H9 (cell line): Measurements from ENCODE around the gene HMCN1. TPM values are rescaled to one million over a fixed set of nuclear protein-coding genes. Genes with fewer than 3 reads are reported as not detected.

ENCODE experiments used
- DNase-seq: peaks from one replicate; pipeline ENCODE4 v3.0.0-alpha.2; 2017
- H2AFZ ChIP-seq: one replicate; pipeline ENCODE4 v1.6.1; 2013; ENCODE audit warnings: mild to moderate bottlenecking, low read length, control low read depth, moderate library complexity
- H2AK5ac ChIP-seq: 2 replicates; pipeline ENCODE4 v1.6.1; 2013; ENCODE audit warnings: low read length, control low read depth, mixed read lengths; ENCODE audit not compliant: insufficient read length
- H2BK120ac ChIP-seq: one replicate; pipeline ENCODE4 v1.6.1; 2013; ENCODE audit warnings: low read depth, mild to moderate bottlenecking, low read length, control low read depth, inconsistent platforms; ENCODE audit not compliant: poor library complexity, severe bottlenecking
- H2BK12ac ChIP-seq: 2 replicates; pipeline ENCODE4 v1.6.1; 2013; ENCODE audit warnings: low read length, control low read depth, mixed read lengths, low read depth; ENCODE audit not compliant: insufficient read length
- H2BK15ac ChIP-seq: 2 replicates; pipeline ENCODE4 v1.6.1; 2013; ENCODE audit warnings: low read depth, low read length, control low read depth
- H2BK20ac ChIP-seq: one replicate; pipeline ENCODE4 v1.6.1; 2013; ENCODE audit warnings: low read depth, mild to moderate bottlenecking, low read length, control low read depth, inconsistent platforms; ENCODE audit not compliant: poor library complexity, severe bottlenecking
- H2BK5ac ChIP-seq: 2 replicates; pipeline ENCODE4 v1.6.1; 2013; ENCODE audit warnings: low read length, control low read depth, mixed read lengths; ENCODE audit not compliant: insufficient read length
- H3K14ac ChIP-seq: 2 replicates; pipeline ENCODE4 v1.6.1; 2013; ENCODE audit warnings: low read length, control low read depth; ENCODE audit not compliant: insufficient read depth
- H3K18ac ChIP-seq: 2 replicates; pipeline ENCODE4 v1.6.1; 2013; ENCODE audit warnings: low read depth, mild to moderate bottlenecking, mixed read lengths, low read length, control low read depth; ENCODE audit not compliant: insufficient read length
- H3K23ac ChIP-seq: 2 replicates; pipeline ENCODE4 v1.6.1; 2013; ENCODE audit warnings: low read length, control low read depth, mixed read lengths, low read depth; ENCODE audit not compliant: insufficient read length
- H3K23me2 ChIP-seq: 2 replicates; pipeline ENCODE4 v1.6.1; 2013; ENCODE audit warnings: low read depth, mild to moderate bottlenecking, mixed read lengths, low read length, control low read depth; ENCODE audit not compliant: insufficient read length, poor library complexity, severe bottlenecking
- H3K27ac ChIP-seq: 2 replicates; pipeline ENCODE4 v1.5.1; 2013; ENCODE audit warnings: low read length, control low read depth, mixed read lengths, low read depth; ENCODE audit not compliant: insufficient read length
- H3K27me3 ChIP-seq: 2 replicates; pipeline ENCODE4 v1.6.1; 2013; ENCODE audit warnings: low read length, control low read depth, inconsistent platforms; ENCODE audit not compliant: insufficient read depth
- H3K4ac ChIP-seq: 2 replicates; pipeline ENCODE4 v1.6.1; 2013; ENCODE audit warnings: low read depth, mild to moderate bottlenecking, control low read depth, inconsistent platforms, low read length, moderate library complexity
- H3K4me1 ChIP-seq: 2 replicates; pipeline ENCODE4 v1.6.1; 2013; ENCODE audit warnings: low read length, control low read depth, inconsistent platforms; ENCODE audit not compliant: insufficient read depth
- H3K4me2 ChIP-seq: 2 replicates; pipeline ENCODE4 v1.6.1; 2013; ENCODE audit warnings: low read length, control low read depth, mixed read lengths; ENCODE audit not compliant: insufficient read length, insufficient read depth
- H3K56ac ChIP-seq: 2 replicates; pipeline ENCODE4 v1.6.1; 2013; ENCODE audit warnings: low read depth, mild to moderate bottlenecking, mixed read lengths, low read length, control low read depth; ENCODE audit not compliant: insufficient read length
- H3K79me1 ChIP-seq: 2 replicates; pipeline ENCODE4 v1.6.1; 2013; ENCODE audit warnings: low read depth, mild to moderate bottlenecking, moderate library complexity, low read length, control low read depth, inconsistent platforms; ENCODE audit not compliant: insufficient read depth, poor library complexity, severe bottlenecking
- H3K79me2 ChIP-seq: 2 replicates; pipeline ENCODE4 v1.6.1; 2013; ENCODE audit warnings: low read length, control low read depth, inconsistent platforms; ENCODE audit not compliant: insufficient read depth
- H3K9ac ChIP-seq: 2 replicates; pipeline ENCODE4 v1.6.1; 2013; ENCODE audit warnings: low read length, control low read depth, mixed read lengths; ENCODE audit not compliant: insufficient read length; ENCODE audit errors: extremely low read depth
- H3K9me3 ChIP-seq: one replicate; pipeline ENCODE4 v1.6.1; 2013; ENCODE audit warnings: low read depth, low read length, inconsistent platforms; ENCODE audit not compliant: control insufficient read depth
- H3T11ph ChIP-seq: one replicate; pipeline ENCODE4 v1.6.1; 2013; ENCODE audit warnings: mild to moderate bottlenecking, low read length, control low read depth, inconsistent platforms
- H4K20me1 ChIP-seq: one replicate; pipeline ENCODE4 v1.6.1; 2013; ENCODE audit not compliant: control insufficient read depth, insufficient read length, insufficient read depth
- H4K5ac ChIP-seq: 2 replicates; pipeline ENCODE4 v1.6.1; 2013; ENCODE audit warnings: low read depth, mild to moderate bottlenecking, mixed read lengths, low read length, control low read depth; ENCODE audit not compliant: insufficient read length
- H4K8ac ChIP-seq: replicated peaks from 2 replicates; pipeline ENCODE4 v1.6.1; 2013; ENCODE audit warnings: low read length, control low read depth, mixed read lengths, low read depth; ENCODE audit not compliant: insufficient read length
- H4K91ac ChIP-seq: 2 replicates; pipeline ENCODE4 v1.6.1; 2013; ENCODE audit warnings: low read depth, mild to moderate bottlenecking, moderate library complexity, mixed read lengths, low read length, control low read depth; ENCODE audit not compliant: insufficient read length
- H3K27ac Mint-ChIP-seq, 3 experiments: 2 replicates in 2 of 3; 3 replicates in 1 of 3; pipeline ENCODE4 v1.8.0; 2020 to 2021; ENCODE audit warnings: mixed read lengths in 3 of 3, mild to moderate bottlenecking in 1 of 3, moderate library complexity in 1 of 3
- H3K27me3 Mint-ChIP-seq: 2 replicates; pipeline ENCODE4 v1.8.0; 2021; ENCODE audit warnings: low read depth, mild to moderate bottlenecking, moderate library complexity, mixed read lengths
- H3K36me3 Mint-ChIP-seq, 3 experiments: 2 replicates in 2 of 3; 3 replicates in 1 of 3; pipeline ENCODE4 v1.8.0; 2020 to 2021; ENCODE audit warnings: low read depth in 3 of 3, mixed read lengths in 3 of 3; ENCODE audit not compliant: insufficient read depth in 1 of 3
- H3K4me1 Mint-ChIP-seq, 2 experiments: 2 replicates each; pipeline ENCODE4 v1.8.0; 2020; ENCODE audit warnings: mixed read lengths in 2 of 2
- H3K4me3 Mint-ChIP-seq, 2 experiments: 2 replicates in 1 of 2; 3 replicates in 1 of 2; pipeline ENCODE4 v1.8.0; 2020 to 2021; ENCODE audit warnings: mild to moderate bottlenecking in 2 of 2, mixed read lengths in 2 of 2, moderate library complexity in 1 of 2
- H3K9me3 Mint-ChIP-seq, 2 experiments: 2 replicates in 1 of 2; 3 replicates in 1 of 2; pipeline ENCODE4 v1.8.0; 2020; ENCODE audit warnings: mild to moderate bottlenecking in 2 of 2, mixed read lengths in 2 of 2, moderate library complexity in 1 of 2
- CTCF ChIP-seq: fragments of 200-600 bp; sonication (generic); conservative IDR thresholded peaks from 3 replicates; pipeline ENCODE4 v1.8.0; 2021; ENCODE audit warnings: antibody characterized with exemption, mild to moderate bottlenecking
- WGBS: extraction: QIAGEN DNeasy Blood & Tissue Kit; methylation state at CpG from one replicate; pipeline ENCODE4 v1.1.7; 2013; ENCODE audit warnings: missing lambda C conversion rate, low lambda C conversion rate, mixed read lengths; ENCODE audit not compliant: insufficient read length; ENCODE audit errors: extremely low coverage; 5-methylcytosine and 5-hydroxymethylcytosine counted together
- total RNA-seq: library from RNA; stranded (reverse); gene quantifications from 2 replicates; pipeline ENCODE4 v1.2.1, GENCODE V29; 2021

Gene HMCN1
- total RNA-seq, 1 experiment from 2014 or later: 3.3 TPM

- no peak overlapping the region for H3K56ac ChIP-seq
- no peak overlapping the region for H2BK12ac ChIP-seq
- no peak overlapping the region for H3K18ac ChIP-seq
- Mint-ChIP-seq H3K4me1 (peaks cover 0 to 9% of the 10 kb centered on the region in 2 experiments; a peak in 2 of 4 replicates), H3K4me3 (no peak overlapping the region), H3K9me3 (no peaks in the 10 kb centered on the region), H3K27ac (no peak overlapping the region), H3K27me3 (no peaks in the 10 kb centered on the region), H3K36me3 (peaks cover 0 to 2% (median 2%) of the 10 kb centered on the region in 3 experiments; a peak in 2 of 7 replicates)
- no peak overlapping the region for H2BK5ac ChIP-seq
- H2AK5ac ChIP-seq: no peak overlapping the region
- H4K91ac ChIP-seq: no peak overlapping the region
- WGBS: no CpG with 5 or more reads among the region's 1 CpG
- H3K79me1 ChIP-seq: no peaks in the 10 kb centered on the region
- H2AFZ ChIP-seq: no peak overlapping the region
- H3K79me2 ChIP-seq: no peaks in the 10 kb centered on the region
- no peak overlapping the region for H2BK120ac ChIP-seq
- no peak overlapping the region for H3K14ac ChIP-seq
- H3K4me2 ChIP-seq: no peak overlapping the region
- no peak overlapping the region for H2BK15ac ChIP-seq
- no peaks in the 10 kb centered on the region for H3K27me3 ChIP-seq
- H3K27ac ChIP-seq: no peak overlapping the region
- no peak for DNase-seq
- no peaks in the 10 kb centered on the region; the same call in 1 of the 2 replicates for H3K4me1 ChIP-seq
- no peak overlapping the region for H3K9ac ChIP-seq
- H3K23me2 ChIP-seq: no peaks in the 10 kb centered on the region
- no peaks in the 10 kb centered on the region for H4K20me1 ChIP-seq
- no peak overlapping the region for H4K8ac ChIP-seq
- TF ChIP-seq CTCF: no peak
- H3K23ac ChIP-seq: no peak overlapping the region
- H2BK20ac ChIP-seq: no peak overlapping the region
- H3K9me3 ChIP-seq: no peaks in the 10 kb centered on the region
- H4K5ac ChIP-seq: no peak overlapping the region
- no peak overlapping the region for H3K4ac ChIP-seq
- H3T11ph ChIP-seq: no peak overlapping the region
Observed at GRCh38 chr1:185973645-185974044, 239.5 kb downstream of the HMCN1 start.
